WTC11 (cell line): ENCODE data around the gene TBC1D21.

ENCODE experiments used
- CTCF ChIP-seq: fragments of 200-600 bp; IDR thresholded peaks from 2 replicates; pipeline ENCODE4 v1.8.0; 2022; ENCODE audit warnings: antibody characterized with exemption
- ESRRA ChIP-seq: sonication (generic); formaldehyde crosslinking; IDR thresholded peaks from 2 replicates; pipeline ENCODE4 v1.8.1; 2022; ENCODE audit warnings: mild to moderate bottlenecking, missing genetic modification reagents, borderline replicate concordance
- NR1H2 ChIP-seq: sonication (generic); formaldehyde crosslinking; IDR thresholded peaks from 2 replicates; pipeline ENCODE4 v1.9.0; 2021; ENCODE audit warnings: mild to moderate bottlenecking, moderate library complexity, missing genetic modification reagents
- RORB ChIP-seq: fragments of 250-450 bp; sonication (Bioruptor Pico); IDR thresholded peaks from 2 replicates; pipeline ENCODE4 v1.9.0; 2021; ENCODE audit warnings: mild to moderate bottlenecking
- ZNF121 ChIP-seq: sonication (generic); formaldehyde crosslinking; IDR thresholded peaks from 2 replicates; pipeline ENCODE4 v1.8.0; 2023; ENCODE audit warnings: missing genetic modification reagents

GRCh38 chr15:73914145-73914544 lies 40.8 kb downstream of the TBC1D21 start:
- TF ChIP-seq CTCF (no peak), RORB (CRISPR knock-in tag) (no peak), ZNF121 (CRISPR knock-in tag) (no peak), NR1H2 (CRISPR knock-in tag) (no peak), ESRRA (CRISPR knock-in tag) (no peak)
